Kidney (tissue), 14 donors: ENCODE data around the gene CTXND1. TPM values are rescaled to one million over a fixed set of nuclear protein-coding genes. Genes with fewer than 3 reads are reported as not detected.

Experiments
- DNase-seq, 5 donors: peaks; one replicate each; pipeline ENCODE4 v3.0.0-alpha.2; 2013 to 2020
- FAIRE-seq: peaks from 2 replicates; lab custom pipeline; 2012; peaks lifted over from hg19 to GRCh38; lab: Jason Lieb, UNC
- H3K27ac ChIP-seq, 2 donors: one replicate each; pipeline ENCODE4 v1.7.0; 2013; ENCODE audit warnings: low read depth in 2 of 2, low read length in 2 of 2, inconsistent platforms in 1 of 2
- H3K27me3 ChIP-seq: one replicate; pipeline ENCODE4 v1.7.1; 2013; ENCODE audit warnings: low read length, inconsistent platforms; ENCODE audit not compliant: control insufficient read depth, insufficient read depth
- H3K36me3 ChIP-seq, 3 donors: one replicate each; pipeline versions ENCODE4 v1.7.0 to v1.7.1; 2013; ENCODE audit warnings: low read length in 3 of 3, control low read depth in 1 of 3, inconsistent platforms in 1 of 3; ENCODE audit not compliant: insufficient read depth in 3 of 3, control insufficient read depth in 2 of 3
- H3K4me1 ChIP-seq, 3 donors: one replicate each; pipeline versions ENCODE4 v1.7.0 to v1.7.1; 2013; ENCODE audit warnings: low read length in 3 of 3, inconsistent platforms in 1 of 3, low read depth in 1 of 3; ENCODE audit not compliant: control insufficient read depth in 2 of 3, insufficient read depth in 2 of 3
- H3K4me3 ChIP-seq, 3 donors: one replicate each; pipeline versions ENCODE4 v1.7.0 to v1.8.1; 2013; ENCODE audit warnings: low read length in 3 of 3, control low read depth in 1 of 3, inconsistent platforms in 1 of 3
- H3K9ac ChIP-seq, 3 donors: one replicate each; pipeline versions ENCODE4 v1.7.0 to v1.7.1; 2013; ENCODE audit warnings: low read length in 3 of 3, control low read depth in 1 of 3, inconsistent platforms in 1 of 3
- H3K9me3 ChIP-seq, 3 donors: one replicate each; pipeline versions ENCODE4 v1.7.0 to v1.7.1; 2013; ENCODE audit warnings: low read length in 3 of 3, control low read depth in 1 of 3, inconsistent platforms in 1 of 3; ENCODE audit not compliant: control insufficient read depth in 2 of 3, insufficient read depth in 1 of 3
- intact Hi-C: fragments of 100-400 bp; cut with DNase I; formaldehyde crosslinking; loops from one replicate; pipeline ENCODE4 v1.11.1; 2022
- polyA plus RNA-seq: library from polyadenylated mRNA; stranded (reverse); fragments of 350-450 nt; fragmentation: Illumina TruSeq; extraction: RNeasy Lipid Tissue Mini Kit (QIAGEN cat#74804); gene quantifications from one replicate; pipeline ENCODE4 v1.2.3, GENCODE V29; 2014; ENCODE audit warnings: low read depth, low replicate concordance; ENCODE audit not compliant: insufficient read depth
- total RNA-seq: library from RNA; stranded (reverse); fragmentation: NEBNext Ultra II Directional; extraction: Animal tissue kit (Norgen Biotek cat#: 25700); gene quantifications from one replicate; pipeline ENCODE4 v1.2.1, GENCODE V29; 2021
- TF ChIP-seq, protein P1 (sequence below): IDR thresholded peaks from 3 replicates; pipeline ENCODE4 v1.5.1; 2012; ENCODE audit warnings: mild to moderate bottlenecking, moderate library complexity, borderline replicate concordance; ENCODE audit not compliant: insufficient read depth; ENCODE audit errors: extremely low read depth
- donor health status: control.
- donor health status: control.
- donor health status: control.
- donor health status: control.
- donor health status: control.
- donor health status: DM: yes; HTN: yes; CAD: no.
- donor health status: Normal renal cell carcinoma (clear cell type).

Gene CTXND1
- total and polyA plus RNA-seq, 2 donors from 2014 or later: 2.2 to 2.8 TPM

DNA sequence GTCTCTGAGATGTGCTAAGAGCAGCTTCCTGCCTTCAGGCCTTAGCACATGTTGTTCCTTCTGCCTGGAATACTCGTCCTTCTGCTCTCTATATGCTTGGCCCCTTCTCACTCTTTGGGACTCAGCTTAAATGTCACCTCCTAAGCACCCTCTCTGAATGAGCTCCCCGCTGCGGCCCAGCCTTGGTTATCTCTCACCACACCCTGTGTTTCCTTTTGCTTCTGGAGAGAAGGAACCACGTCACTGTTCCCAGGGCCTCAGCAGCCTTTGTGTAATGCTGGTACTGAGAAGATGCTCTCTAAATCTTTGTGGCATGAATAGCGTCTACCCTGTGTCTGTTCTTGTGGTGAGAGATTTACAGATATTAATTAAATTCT lies 97.0 kb downstream of the CTXND1 start:
- intact Hi-C loops: no loop called here
- H3K27me3 ChIP-seq: no peaks in the 10 kb centered on the region
- H3K9ac ChIP-seq: no peak overlapping the region
- TF ChIP-seq, protein P1, sequence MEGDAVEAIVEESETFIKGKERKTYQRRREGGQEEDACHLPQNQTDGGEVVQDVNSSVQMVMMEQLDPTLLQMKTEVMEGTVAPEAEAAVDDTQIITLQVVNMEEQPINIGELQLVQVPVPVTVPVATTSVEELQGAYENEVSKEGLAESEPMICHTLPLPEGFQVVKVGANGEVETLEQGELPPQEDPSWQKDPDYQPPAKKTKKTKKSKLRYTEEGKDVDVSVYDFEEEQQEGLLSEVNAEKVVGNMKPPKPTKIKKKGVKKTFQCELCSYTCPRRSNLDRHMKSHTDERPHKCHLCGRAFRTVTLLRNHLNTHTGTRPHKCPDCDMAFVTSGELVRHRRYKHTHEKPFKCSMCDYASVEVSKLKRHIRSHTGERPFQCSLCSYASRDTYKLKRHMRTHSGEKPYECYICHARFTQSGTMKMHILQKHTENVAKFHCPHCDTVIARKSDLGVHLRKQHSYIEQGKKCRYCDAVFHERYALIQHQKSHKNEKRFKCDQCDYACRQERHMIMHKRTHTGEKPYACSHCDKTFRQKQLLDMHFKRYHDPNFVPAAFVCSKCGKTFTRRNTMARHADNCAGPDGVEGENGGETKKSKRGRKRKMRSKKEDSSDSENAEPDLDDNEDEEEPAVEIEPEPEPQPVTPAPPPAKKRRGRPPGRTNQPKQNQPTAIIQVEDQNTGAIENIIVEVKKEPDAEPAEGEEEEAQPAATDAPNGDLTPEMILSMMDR: no peak
- no peak overlapping the region for H3K27ac ChIP-seq
- no peaks in the 10 kb centered on the region for H3K9me3 ChIP-seq
- H3K36me3 ChIP-seq: peaks cover 0 to 11% (median 7%) of the 10 kb centered on the region in 3 donors
- peak overlapping the region in 1 of 3 donors; percentile 42 for H3K4me3 ChIP-seq
- FAIRE-seq (no peak), DNase-seq (no peak)
- peaks cover 0 to 32% (median 16%) of the 10 kb centered on the region in 3 donors for H3K4me1 ChIP-seq

DNA sequence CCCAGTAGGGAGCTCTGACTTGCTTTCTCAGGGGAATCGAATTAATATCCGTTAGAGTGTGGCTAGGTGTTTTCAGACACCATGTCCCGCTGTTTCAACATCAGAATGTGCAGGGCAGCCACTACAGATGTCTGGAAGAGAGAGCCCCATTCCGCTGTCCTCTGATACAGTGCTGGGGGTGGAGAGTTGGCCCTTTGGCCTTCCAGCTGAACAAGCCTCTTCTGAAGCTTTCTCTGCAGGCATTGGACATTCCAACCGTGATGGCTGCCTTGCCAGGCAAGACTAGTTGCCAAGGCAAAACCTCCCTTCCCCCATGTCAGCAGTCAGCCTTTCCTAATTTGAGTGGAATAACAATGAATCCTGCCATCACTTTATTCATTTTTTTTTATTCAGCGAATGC lies 97.7 kb downstream of the CTXND1 start:
- intact Hi-C loops: no loop called here

DNA sequence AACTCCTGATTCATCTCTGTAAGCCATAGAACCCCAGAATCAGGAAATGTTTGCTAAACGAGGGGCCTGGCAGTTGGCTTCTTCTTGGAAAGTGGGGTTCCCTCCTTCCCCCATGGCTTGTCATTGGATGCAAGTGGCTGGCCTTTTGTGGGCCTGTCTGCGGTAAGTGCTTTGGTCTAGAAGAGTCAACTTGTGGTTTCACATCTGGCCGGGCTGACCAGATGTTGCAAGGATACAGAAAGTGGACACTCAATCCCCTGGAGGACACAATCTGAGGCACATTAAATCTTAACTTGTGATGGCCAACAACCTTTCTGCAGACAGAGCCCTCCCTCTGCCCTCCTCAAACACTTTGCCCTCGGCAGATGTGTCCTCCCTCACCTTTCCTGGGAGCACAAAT lies 98.1 kb downstream of the CTXND1 start:
- Histone ChIP-seq H3K4me1 (peaks cover 0 to 32% (median 16%) of the 10 kb centered on the region in 3 donors), H3K36me3 (peaks cover 0 to 5% (median 0%) of the 10 kb centered on the region in 3 donors), H3K9ac (peak overlapping the region in 1 of 3 donors; percentile 70), H3K9me3 (no peaks in the 10 kb centered on the region), H3K4me3 (peak overlapping the region; percentile 81 to 89 (median 88)), H3K27me3 (no peaks in the 10 kb centered on the region), H3K27ac (no peak overlapping the region)
- intact Hi-C loops: no loop called here
- FAIRE-seq (no peak), DNase-seq (no peak)
- TF ChIP-seq, protein P1: no peak

More for the DNA sequence above, 97.7 kb downstream of the CTXND1 start:
- Histone ChIP-seq H3K4me1 (peaks cover 0 to 32% (median 16%) of the 10 kb centered on the region in 3 donors), H3K27me3 (no peaks in the 10 kb centered on the region), H3K9me3 (no peaks in the 10 kb centered on the region), H3K4me3 (peak overlapping the region in 2 of 3 donors; percentile 88 to 89), H3K36me3 (peaks cover 0 to 5% (median 1%) of the 10 kb centered on the region in 3 donors), H3K9ac (no peak overlapping the region), H3K27ac (no peak overlapping the region)
- TF ChIP-seq, protein P1: no peak
- DNase-seq: no peak
- no peak for FAIRE-seq
